A673 (cell line): Measurements from ENCODE around the gene SOX15. TPM values are rescaled to one million over a fixed set of nuclear protein-coding genes. Genes with fewer than 3 reads are reported as not detected.

ENCODE experiments used
- Bru-seq: library from RNA; stranded (reverse); fragments of 400-500 nt; gene quantifications from one replicate; lab custom pipeline; 2021; lab: Mats Ljungman, UMichigan
- BruChase-seq, 2 experiments: library from RNA; stranded (reverse); fragments of 400-500 nt; gene quantifications; one replicate each; lab custom pipeline; 2021; lab: Mats Ljungman, UMichigan
- BruUV-seq: library from RNA; stranded (reverse); fragments of 400-500 nt; replicated peaks from 2 replicates; lab custom pipeline; 2021; lab: Mats Ljungman, UMichigan
- CTCF ChIA-PET: fragments of 300-600 bp; sonication (Branson Sonifier 250); formaldehyde crosslinking; loops from one replicate; lab custom pipeline; 2022; ENCODE audit warnings: antibody characterized with exemption; lab: Charles Lee
- POLR2A ChIA-PET: fragments of 300-600 bp; sonication (Branson Sonifier 250); formaldehyde crosslinking; loops from one replicate; lab custom pipeline; 2022; ENCODE audit warnings: antibody characterized with exemption; ENCODE audit not compliant: low non-redundant PET; lab: Charles Lee
- DNase-seq: peaks from one replicate; pipeline ENCODE4 v3.0.0-alpha.2; 2015; ENCODE audit warnings: low spot score
- H3K27ac ChIP-seq: fragments of 200-600 bp; sonication (generic); 2 replicates; pipeline ENCODE4 v1.5.1; 2016; ENCODE audit warnings: mixed run types, low read depth, mild to moderate bottlenecking, mixed read lengths, antibody characterized with exemption, low read length; ENCODE audit not compliant: poor library complexity, severe bottlenecking
- H3K27me3 ChIP-seq: fragments of 200-600 bp; sonication (generic); replicated peaks from 2 replicates; pipeline ENCODE4 v1.6.1; 2017; ENCODE audit warnings: mixed run types, low read depth, mild to moderate bottlenecking, mixed read lengths, antibody characterized with exemption, low read length; ENCODE audit not compliant: insufficient read depth, poor library complexity
- H3K36me3 ChIP-seq: fragments of 200-600 bp; sonication (generic); 2 replicates; pipeline ENCODE4 v1.6.1; 2016; ENCODE audit warnings: mixed run types, mild to moderate bottlenecking, mixed read lengths, antibody characterized with exemption, low read length; ENCODE audit not compliant: insufficient read depth, poor library complexity, severe bottlenecking
- H3K4me1 ChIP-seq: fragments of 200-600 bp; sonication (generic); 2 replicates; pipeline ENCODE4 v1.6.1; 2017; ENCODE audit warnings: mixed run types, mild to moderate bottlenecking, mixed read lengths, antibody characterized with exemption, low read length; ENCODE audit not compliant: insufficient read depth, poor library complexity, severe bottlenecking
- H3K4me3 ChIP-seq: fragments of 200-600 bp; sonication (generic); 2 replicates; pipeline ENCODE4 v1.5.1; 2016; ENCODE audit warnings: low read depth, mixed run types, mild to moderate bottlenecking, mixed read lengths, low read length; ENCODE audit not compliant: poor library complexity, severe bottlenecking
- H3K9me3 ChIP-seq: fragments of 200-600 bp; sonication (generic); 2 replicates; pipeline ENCODE4 v1.6.1; 2016; ENCODE audit warnings: mixed run types, low read depth, mild to moderate bottlenecking, mixed read lengths, antibody characterized with exemption, low read length; ENCODE audit not compliant: poor library complexity, severe bottlenecking
- CTCF ChIP-seq: fragments of 300-800, 200-600 bp; sonication (generic); conservative IDR thresholded peaks from 2 replicates; pipeline ENCODE4 v1.5.1; 2017; ENCODE audit warnings: low read depth, mild to moderate bottlenecking, antibody characterized with exemption, low read length, moderate library complexity, mixed read lengths
- EZH2 ChIP-seq: fragments of 200-600 bp; sonication (generic); IDR thresholded peaks from 2 replicates; pipeline ENCODE4 v1.6.1; 2017; ENCODE audit warnings: borderline replicate concordance, low read depth, mild to moderate bottlenecking, mixed read lengths, antibody characterized with exemption, low read length; ENCODE audit not compliant: poor library complexity, severe bottlenecking
- intact Hi-C: fragments of 100-400 bp; cut with micrococcal nuclease; formaldehyde crosslinking; loops from one replicate; pipeline ENCODE4 v1.10.0; 2022; ENCODE audit not compliant: unreplicated experiment
- long read RNA-seq: library from polyadenylated mRNA; stranded (forward); transcript quantifications from one replicate; pipeline ENCODE4 v2.0.0, GENCODE V29; 2022
- total RNA-seq: library from RNA; stranded (reverse); gene quantifications from 2 replicates; pipeline ENCODE4 v1.2.3, GENCODE V29; 2021

SOX15 gene
- total RNA-seq (0.87 and 1.3 TPM in 2 replicates), Bru-seq, nascent RNA (percentile 42 among the genes with signal in this experiment), BruChase-seq, experiment 1, labeled RNA remaining after a 2-hour chase (percentile 25 among the genes with signal in this experiment), BruChase-seq, experiment 2, labeled RNA remaining after a 6-hour chase (percentile 24 among the genes with signal in this experiment)
- long read RNA-seq: 0 reads

GRCh38 chr17:7589891-7590691, at the start of gene SOX15:
TSS of gene SOX15 (minus strand) at chr17:7590094. CDS start at chr17:7589676, 418 bp downstream.
- intact Hi-C loops: no loop called here
- ChIA-PET POLR2A (interaction anchor here (1.7 kb wide), 1 partner anchor 98 kb away, joined by 3 read pairs; the partner anchor contains the start of gene WRAP53), CTCF (interaction anchor here (1.1 to 1.2 kb wide), 3 partner anchors 10 to 97 kb away, joined by 6 to 9 read pairs (median 7); partner anchors contain the start of genes CD68, TP53 and WRAP53)
- no peak for DNase-seq
- Histone ChIP-seq H3K9me3 (no peaks in the 10 kb centered on the region), H3K27ac (peak within 1 kb of the TSS; percentile 60), H3K36me3 (peaks cover 79% of the 10 kb centered on the region), H3K4me3 (no peak within 1 kb of the TSS), H3K27me3 (no peaks in the 10 kb centered on the region), H3K4me1 (peaks cover 6% of the 10 kb centered on the region)
- no TSS peak for BruUV-seq
- TF ChIP-seq CTCF (no peak), EZH2 (no peak)

- no peaks in the 10 kb centered on the region for H3K4me1 ChIP-seq
- H3K27ac ChIP-seq: no peak overlapping the region
- no TSS peak for BruUV-seq
- H3K27me3 ChIP-seq: no peaks in the 10 kb centered on the region
- no peak overlapping the region for H3K4me3 ChIP-seq
- no peaks in the 10 kb centered on the region for H3K9me3 ChIP-seq
- no peak for DNase-seq
- ChIA-PET POLR2A (no interaction called here), CTCF (interaction anchor here (0.5 kb wide), 1 partner anchor 103 kb away, joined by 3 read pairs; no protein-coding TSS in a partner anchor)
- intact Hi-C loops: no loop called here
- no peaks in the 10 kb centered on the region for H3K36me3 ChIP-seq
- TF ChIP-seq EZH2 (no peak), CTCF (no peak)
Observed at GRCh38 chr17:7636163-7636562, 46.3 kb upstream of the SOX15 start.

GRCh38 chr17:7634384-7634783, 44.5 kb upstream of the SOX15 start:
- POLR2A ChIA-PET: no interaction called here
- no peaks in the 10 kb centered on the region for H3K36me3 ChIP-seq
- TF ChIP-seq EZH2 (no peak), CTCF (peak; percentile 54)
- H3K4me3 ChIP-seq: no peak overlapping the region
- peak; percentile 57 for DNase-seq
- intact Hi-C loops: no loop called here
- no peak overlapping the region for H3K27ac ChIP-seq
- BruUV-seq: no TSS peak
- H3K4me1 ChIP-seq: no peaks in the 10 kb centered on the region
- H3K27me3 ChIP-seq: no peaks in the 10 kb centered on the region
- no peaks in the 10 kb centered on the region for H3K9me3 ChIP-seq
- CTCF ChIA-PET: no interaction called here
